ENCODE measurements around the gene POC1A.

DNA sequence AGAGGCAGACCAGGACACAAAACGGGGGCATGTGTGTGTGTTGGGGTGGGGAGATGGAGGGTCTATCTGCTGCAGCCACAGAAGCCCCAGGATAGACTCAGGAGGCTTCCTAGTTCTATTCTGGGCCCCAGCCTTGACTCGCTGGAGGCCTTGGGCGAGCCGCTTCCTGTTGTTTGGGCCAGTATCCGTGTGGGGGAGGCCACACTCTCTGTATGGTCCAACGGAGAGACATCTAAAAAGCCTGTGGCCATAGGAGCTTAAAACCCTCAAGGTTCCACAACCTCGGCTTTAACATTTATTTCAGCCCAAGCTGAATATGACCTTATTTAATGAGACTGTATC, 32.8 kb downstream of the POC1A start:
- TF ChIP-seq POLR2A (IDR thresholded peaks at IDR 0.05), result no peak
- TF ChIP-seq, protein P1, sequence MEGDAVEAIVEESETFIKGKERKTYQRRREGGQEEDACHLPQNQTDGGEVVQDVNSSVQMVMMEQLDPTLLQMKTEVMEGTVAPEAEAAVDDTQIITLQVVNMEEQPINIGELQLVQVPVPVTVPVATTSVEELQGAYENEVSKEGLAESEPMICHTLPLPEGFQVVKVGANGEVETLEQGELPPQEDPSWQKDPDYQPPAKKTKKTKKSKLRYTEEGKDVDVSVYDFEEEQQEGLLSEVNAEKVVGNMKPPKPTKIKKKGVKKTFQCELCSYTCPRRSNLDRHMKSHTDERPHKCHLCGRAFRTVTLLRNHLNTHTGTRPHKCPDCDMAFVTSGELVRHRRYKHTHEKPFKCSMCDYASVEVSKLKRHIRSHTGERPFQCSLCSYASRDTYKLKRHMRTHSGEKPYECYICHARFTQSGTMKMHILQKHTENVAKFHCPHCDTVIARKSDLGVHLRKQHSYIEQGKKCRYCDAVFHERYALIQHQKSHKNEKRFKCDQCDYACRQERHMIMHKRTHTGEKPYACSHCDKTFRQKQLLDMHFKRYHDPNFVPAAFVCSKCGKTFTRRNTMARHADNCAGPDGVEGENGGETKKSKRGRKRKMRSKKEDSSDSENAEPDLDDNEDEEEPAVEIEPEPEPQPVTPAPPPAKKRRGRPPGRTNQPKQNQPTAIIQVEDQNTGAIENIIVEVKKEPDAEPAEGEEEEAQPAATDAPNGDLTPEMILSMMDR (IDR thresholded peaks at IDR 0.05), result no peak
- TF ChIP-seq POLR2AphosphoS5 (IDR thresholded peaks at IDR 0.05), result no peak
